ENCODE measurements around the gene SWT1. TPM values are rescaled to one million over a fixed set of nuclear protein-coding genes. Genes with fewer than 3 reads are reported as not detected.

Gene SWT1
- total and polyA plus RNA-seq, 2 experiments from 2014 or later, result 1.6 to 2.8 TPM

DNA sequence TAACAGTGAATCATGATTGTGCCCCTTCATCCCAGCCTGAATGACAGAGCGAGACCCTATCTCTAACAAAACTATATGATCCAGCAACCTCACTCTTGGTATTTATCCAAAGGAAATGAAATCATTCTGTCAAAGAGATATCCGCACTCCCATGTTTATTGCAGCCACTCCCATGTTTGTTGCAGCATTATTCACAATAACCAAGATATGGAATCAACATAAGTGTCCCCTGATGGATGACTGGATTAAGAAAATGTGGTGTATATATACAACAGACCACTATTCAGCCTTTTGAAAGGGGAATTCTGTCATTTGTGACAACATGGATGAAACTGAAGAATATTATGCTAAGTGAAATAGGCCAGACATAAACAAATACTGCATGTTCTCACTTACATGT, 44.6 kb upstream of the SWT1 start:
- H3K79me2 ChIP-seq (ENCODE audit: insufficient read depth), result no peaks in the 10 kb centered on the region
- H3K36me3 ChIP-seq (ENCODE audit: low read depth), result no peaks in the 10 kb centered on the region
- no peak overlapping the region for H3K4me3 ChIP-seq
- TF ChIP-seq EZH2phosphoT487 (IDR thresholded peaks at IDR 0.05; ENCODE audit: insufficient read depth, low read depth), result no peak
- no peak for TF ChIP-seq EZH2 (IDR thresholded peaks at IDR 0.05; ENCODE audit: insufficient read depth, poor library complexity, severe bottlenecking)
- 94 to 98% methylated on average over 2 of the region's 2 CpGs for WGBS, 2 experiments (ENCODE audit: low coverage in 1 of 2, low lambda C conversion rate in 2 of 2, missing lambda C conversion rate in 2 of 2)
- H3K9me3 ChIP-seq (ENCODE audit: low read depth), result no peaks in the 10 kb centered on the region
- H3F3A ChIP-seq (ENCODE audit: insufficient read depth), result no peaks in the 10 kb centered on the region
- no peak overlapping the region for H3K4me2 ChIP-seq (ENCODE audit: unreplicated experiment)
- H3K27me3 ChIP-seq (replicated peaks; ENCODE audit: insufficient read depth), result no peaks in the 10 kb centered on the region
- no peak overlapping the region for H2AFZ ChIP-seq
- no peak overlapping the region for H3K27ac ChIP-seq
- DNase-seq, result no peak
- no peaks in the 10 kb centered on the region for H4K20me1 ChIP-seq (ENCODE audit: insufficient read depth)
- no peaks in the 10 kb centered on the region for H3K9me2 ChIP-seq (ENCODE audit: insufficient read depth)
- H3K9ac ChIP-seq, result no peak overlapping the region
- in situ Hi-C loops (cut with MboI), result no loop called here
- H3K4me1 ChIP-seq (ENCODE audit: insufficient read depth), result no peaks in the 10 kb centered on the region

DNA sequence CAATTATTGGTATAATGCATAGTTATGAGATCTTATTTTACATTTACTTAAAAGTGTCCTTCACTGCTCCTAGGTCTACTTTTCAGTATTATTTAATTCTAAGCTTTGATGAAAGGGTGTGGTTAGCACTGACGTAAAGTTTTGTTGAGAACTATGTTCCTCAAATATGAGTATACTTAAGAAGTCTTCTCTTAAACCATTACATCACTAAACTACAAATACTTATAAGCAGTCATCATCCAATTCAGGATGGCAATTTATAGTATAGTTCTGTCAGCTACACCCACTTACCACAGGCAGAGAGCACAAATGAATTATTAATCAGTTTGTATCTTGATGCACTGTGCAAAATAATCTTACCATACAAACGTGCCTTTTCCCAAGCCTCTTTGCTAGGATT, 27.3 kb upstream of the SWT1 start:
- no peak overlapping the region for H2AFZ ChIP-seq
- TF ChIP-seq EZH2phosphoT487 (IDR thresholded peaks at IDR 0.05; ENCODE audit: insufficient read depth, low read depth) (no peak), EZH2 (IDR thresholded peaks at IDR 0.05; ENCODE audit: insufficient read depth, poor library complexity, severe bottlenecking) (no peak)
- DNase-seq, result peak; percentile 8
- no peaks in the 10 kb centered on the region for H3K9me2 ChIP-seq (ENCODE audit: insufficient read depth)
- H3K79me2 ChIP-seq (ENCODE audit: insufficient read depth), result no peaks in the 10 kb centered on the region
- WGBS, 2 experiments (ENCODE audit: low coverage in 1 of 2, low lambda C conversion rate in 2 of 2, missing lambda C conversion rate in 2 of 2), result 55 to 71% methylated on average over 2 of the region's 2 CpGs
- in situ Hi-C loops (cut with MboI), result no loop called here
- H3K9ac ChIP-seq, result no peak overlapping the region
- no peak overlapping the region for H3K4me3 ChIP-seq
- peaks cover 58% of the 10 kb centered on the region for H3K36me3 ChIP-seq (ENCODE audit: low read depth)
- no peaks in the 10 kb centered on the region for H3K27me3 ChIP-seq (replicated peaks; ENCODE audit: insufficient read depth)
- no peak overlapping the region for H3K4me2 ChIP-seq (ENCODE audit: unreplicated experiment)
- no peaks in the 10 kb centered on the region for H3K9me3 ChIP-seq (ENCODE audit: low read depth)
- H3K27ac ChIP-seq, result no peak overlapping the region
- no peaks in the 10 kb centered on the region for H3F3A ChIP-seq (ENCODE audit: insufficient read depth)
- H3K4me1 ChIP-seq (ENCODE audit: insufficient read depth), result no peaks in the 10 kb centered on the region
- no peaks in the 10 kb centered on the region for H4K20me1 ChIP-seq (ENCODE audit: insufficient read depth)

DNA sequence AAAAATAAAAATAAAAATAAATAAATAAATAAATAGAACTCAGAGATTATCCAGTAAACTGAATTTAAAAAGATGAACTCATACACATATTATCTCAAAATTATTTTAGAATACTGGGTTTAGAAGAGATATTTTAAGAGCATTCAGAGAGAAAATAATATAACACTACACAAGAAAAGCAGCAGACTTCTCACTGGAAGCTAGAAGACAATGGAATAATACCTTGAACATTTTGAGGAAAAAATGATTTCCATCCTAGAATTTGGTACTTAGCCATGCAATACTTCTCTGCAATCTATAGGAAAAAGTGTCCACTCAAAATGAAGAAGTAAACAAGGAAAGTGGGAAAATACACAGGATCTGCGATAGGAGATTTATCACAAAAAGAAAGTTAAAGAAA, 24.4 kb upstream of the SWT1 start:
- DNase-seq, result no peak
- Histone ChIP-seq H3F3A (ENCODE audit: insufficient read depth) (no peaks in the 10 kb centered on the region), H3K9ac (no peak overlapping the region), H3K9me3 (ENCODE audit: low read depth) (no peaks in the 10 kb centered on the region), H3K9me2 (ENCODE audit: insufficient read depth) (no peaks in the 10 kb centered on the region), H3K27ac (no peak overlapping the region), H3K4me2 (ENCODE audit: unreplicated experiment) (no peak overlapping the region), H4K20me1 (ENCODE audit: insufficient read depth) (no peaks in the 10 kb centered on the region), H3K79me2 (ENCODE audit: insufficient read depth) (no peaks in the 10 kb centered on the region), H3K4me1 (ENCODE audit: insufficient read depth) (no peaks in the 10 kb centered on the region), H2AFZ (no peak overlapping the region), H3K27me3 (replicated peaks; ENCODE audit: insufficient read depth) (no peaks in the 10 kb centered on the region), H3K4me3 (no peak overlapping the region), H3K36me3 (ENCODE audit: low read depth) (peaks cover 60% of the 10 kb centered on the region)
- TF ChIP-seq EZH2 (IDR thresholded peaks at IDR 0.05; ENCODE audit: insufficient read depth, poor library complexity, severe bottlenecking), result no peak
- TF ChIP-seq EZH2phosphoT487 (IDR thresholded peaks at IDR 0.05; ENCODE audit: insufficient read depth, low read depth), result no peak
- in situ Hi-C loops (cut with MboI), result no loop called here
- 100% methylated on average over 1 of the region's 1 CpG for WGBS, 2 experiments (ENCODE audit: low coverage in 1 of 2, low lambda C conversion rate in 2 of 2, missing lambda C conversion rate in 2 of 2)

DNA sequence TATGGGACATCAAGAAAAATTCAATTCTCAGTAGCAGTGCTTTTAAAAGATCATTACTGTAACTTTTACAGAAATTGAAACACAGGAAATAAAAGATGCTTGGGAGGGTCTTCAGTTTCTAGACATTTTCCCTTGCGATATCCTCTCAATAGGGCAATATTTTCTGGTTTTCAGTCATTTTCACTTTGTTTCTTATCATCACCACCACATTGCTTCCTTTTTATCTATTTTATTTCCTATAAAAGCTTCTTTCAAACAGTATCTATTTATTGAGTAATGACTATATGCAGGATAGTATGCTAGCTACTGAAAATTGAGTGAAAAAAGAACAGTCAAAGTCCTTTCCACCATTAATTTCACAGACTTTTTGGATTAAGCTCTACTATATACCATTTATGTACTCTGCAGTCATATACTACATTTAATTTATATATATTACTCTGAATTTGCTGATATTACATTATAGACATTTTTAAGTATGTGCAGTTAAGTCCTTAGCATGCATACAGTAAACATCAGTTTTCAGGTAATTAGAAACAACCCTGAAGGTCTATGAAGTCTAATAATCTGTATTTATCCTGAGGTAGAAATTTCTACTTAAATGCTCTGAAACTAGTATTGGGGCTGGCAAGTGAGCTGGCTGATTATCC, 18.9 kb upstream of the SWT1 start:
- H3K4me3 ChIP-seq, result no peak overlapping the region
- H3K9me2 ChIP-seq (ENCODE audit: insufficient read depth), result no peaks in the 10 kb centered on the region
- H3K4me1 ChIP-seq (ENCODE audit: insufficient read depth), result no peaks in the 10 kb centered on the region
- H3K27me3 ChIP-seq (replicated peaks; ENCODE audit: insufficient read depth), result no peaks in the 10 kb centered on the region
- H3K36me3 ChIP-seq (ENCODE audit: low read depth), result peaks cover 28% of the 10 kb centered on the region
- H3K9me3 ChIP-seq (ENCODE audit: low read depth), result no peaks in the 10 kb centered on the region
- in situ Hi-C loops (cut with MboI), result no loop called here
- no peak overlapping the region for H3K27ac ChIP-seq
- no peak overlapping the region for H2AFZ ChIP-seq
- H4K20me1 ChIP-seq (ENCODE audit: insufficient read depth), result no peaks in the 10 kb centered on the region
- WGBS, 2 experiments (ENCODE audit: low coverage in 1 of 2, low lambda C conversion rate in 2 of 2, missing lambda C conversion rate in 2 of 2), result 100% methylated on average over 1 of the region's 1 CpG
- no peaks in the 10 kb centered on the region for H3K79me2 ChIP-seq (ENCODE audit: insufficient read depth)
- no peak overlapping the region for H3K4me2 ChIP-seq (ENCODE audit: unreplicated experiment)
- TF ChIP-seq EZH2phosphoT487 (IDR thresholded peaks at IDR 0.05; ENCODE audit: insufficient read depth, low read depth), result no peak
- no peak for TF ChIP-seq EZH2 (IDR thresholded peaks at IDR 0.05; ENCODE audit: insufficient read depth, poor library complexity, severe bottlenecking)
- no peak overlapping the region for H3K9ac ChIP-seq
- no peak for DNase-seq
- no peaks in the 10 kb centered on the region for H3F3A ChIP-seq (ENCODE audit: insufficient read depth)

All from GM23248 (cell line).